Urinary bladder (tissue), 4 donors: ENCODE results near the gene SV2C. TPM values are rescaled to one million over a fixed set of nuclear protein-coding genes. Genes with fewer than 3 reads are reported as not detected.
"Not testable (repeated sequence)": the region's sequence is repeated elsewhere in the genome, so short reads cannot be mapped to it uniquely, and the experiment has no call there.

Experiments used
- DNase-seq: peaks from one replicate; pipeline ENCODE4 v3.0.0-alpha.2; 2015; ENCODE audit errors: extremely low spot score
- H3K27ac ChIP-seq: one replicate; pipeline ENCODE4 v1.5.1; 2013; ENCODE audit warnings: low read depth, mild to moderate bottlenecking, moderate library complexity
- H3K36me3 ChIP-seq: one replicate; pipeline ENCODE4 v1.6.1; 2013; ENCODE audit warnings: mild to moderate bottlenecking, moderate library complexity; ENCODE audit not compliant: insufficient read depth
- H3K4me1 ChIP-seq: one replicate; pipeline ENCODE4 v1.6.1; 2013; ENCODE audit warnings: mild to moderate bottlenecking, moderate library complexity; ENCODE audit not compliant: insufficient read depth
- H3K4me3 ChIP-seq: one replicate; pipeline ENCODE4 v1.5.1; 2013; ENCODE audit warnings: low read depth, low read length
- WGBS: extraction: QIAGEN DNeasy Blood & Tissue Kit; methylation state at CpG from one replicate; pipeline ENCODE4 v1.1.7; 2013; 5-methylcytosine and 5-hydroxymethylcytosine counted together
- polyA plus RNA-seq: library from polyadenylated mRNA; stranded (reverse); fragments of 200-250 nt; gene quantifications from one replicate; pipeline ENCODE4 v1.2.3, GENCODE V29; 2013
- total RNA-seq: library from RNA; depleted of rRNA; stranded (reverse); fragments of >200 nt; gene quantifications from one replicate; pipeline ENCODE4 v1.2.3, GENCODE V29; 2014
- donor health status: healthy with polysubstance abuse.
- donor health status: healthy.

Gene SV2C
- total and polyA plus RNA-seq, 2 donors = 0.56 to 2.1 TPM

GRCh38 chr5:76363352-76364225 lies 280.4 kb downstream of the SV2C start:
- no peaks in the 10 kb centered on the region for H3K36me3 ChIP-seq
- no peak overlapping the region for H3K27ac ChIP-seq
- no peak for DNase-seq
- no peaks in the 10 kb centered on the region for H3K4me1 ChIP-seq
- no peak overlapping the region for H3K4me3 ChIP-seq
- 59% methylated on average over 17 of the region's 17 CpGs for WGBS

- Histone ChIP-seq H3K36me3 (no peaks in the 10 kb centered on the region), H3K4me1 (no peaks in the 10 kb centered on the region), H3K4me3 (no peak overlapping the region), H3K27ac (no peak overlapping the region)
- no peak for DNase-seq
- 75% methylated on average over 2 of the region's 2 CpGs for WGBS
Observed at GRCh38 chr5:76364226-76364589, 281.0 kb downstream of the SV2C start.

DNA sequence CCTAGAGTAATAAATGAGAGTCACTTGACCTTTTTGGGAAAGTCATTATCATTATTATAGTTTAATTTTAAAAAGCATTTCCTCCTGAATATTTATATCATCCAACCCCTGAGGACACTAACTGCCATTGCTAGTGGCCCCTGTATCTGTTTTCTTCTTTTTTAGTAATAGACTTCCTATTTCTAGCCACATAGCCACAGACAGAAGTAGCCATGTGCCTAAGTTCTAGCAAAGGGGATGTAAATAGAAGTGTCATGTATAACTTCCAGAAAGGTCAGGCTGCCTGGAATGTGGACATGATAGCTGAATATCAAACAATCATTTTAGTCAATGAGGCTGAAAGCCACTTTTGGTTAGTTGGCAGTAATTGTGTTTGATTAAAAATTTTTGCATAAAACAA lies 282.4 kb downstream of the SV2C start:
- Histone ChIP-seq H3K4me1 (no peaks in the 10 kb centered on the region), H3K36me3 (no peaks in the 10 kb centered on the region), H3K4me3 (no peak overlapping the region), H3K27ac (no peak overlapping the region)
- no peak for DNase-seq

GRCh38 chr5:76366596-76366995 lies 283.4 kb downstream of the SV2C start:
- whole genome bisulfite sequencing = 89% methylated on average over 2 of the region's 2 CpGs
- no peak for DNase-seq
- Histone ChIP-seq H3K36me3 (no peaks in the 10 kb centered on the region), H3K27ac (no peak overlapping the region), H3K4me3 (no peak overlapping the region), H3K4me1 (no peaks in the 10 kb centered on the region)

DNA sequence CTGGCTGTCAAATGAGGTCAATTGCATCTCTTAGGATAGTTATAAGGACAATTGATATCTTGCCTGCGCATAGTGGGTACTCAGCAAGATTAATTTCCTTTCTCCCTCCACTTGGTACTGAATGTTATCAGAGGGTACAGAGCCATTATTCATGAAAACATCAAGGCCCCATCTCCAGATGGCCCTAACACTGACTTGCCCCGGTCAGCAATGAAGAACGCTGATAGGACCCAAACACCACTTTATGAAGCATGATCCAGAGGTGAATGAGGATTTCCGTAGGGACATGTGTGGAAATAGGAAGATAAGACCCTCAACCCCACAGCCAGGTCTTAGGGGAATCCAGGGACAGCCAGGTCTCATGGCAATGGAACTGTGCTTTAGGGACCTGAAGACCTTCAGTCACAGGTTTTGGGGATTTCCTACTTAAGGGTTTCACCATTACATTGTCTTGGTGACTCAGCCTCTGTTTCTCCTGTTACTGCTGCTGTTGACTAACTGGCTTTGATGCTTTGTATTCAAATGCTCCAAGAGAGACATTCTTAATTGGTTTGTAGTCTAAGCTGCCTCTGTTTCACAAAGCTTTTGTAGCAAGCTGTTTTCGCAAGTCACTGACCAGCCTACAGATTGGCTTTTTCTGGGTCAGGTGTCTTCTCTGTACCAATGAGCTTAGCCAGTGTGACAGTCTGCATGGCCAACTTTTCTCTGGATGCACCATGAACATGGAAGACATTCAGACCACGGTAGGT lies 284.6 kb downstream of the SV2C start:
- no peak for DNase-seq
- H3K36me3 ChIP-seq = no peaks in the 10 kb centered on the region

DNA sequence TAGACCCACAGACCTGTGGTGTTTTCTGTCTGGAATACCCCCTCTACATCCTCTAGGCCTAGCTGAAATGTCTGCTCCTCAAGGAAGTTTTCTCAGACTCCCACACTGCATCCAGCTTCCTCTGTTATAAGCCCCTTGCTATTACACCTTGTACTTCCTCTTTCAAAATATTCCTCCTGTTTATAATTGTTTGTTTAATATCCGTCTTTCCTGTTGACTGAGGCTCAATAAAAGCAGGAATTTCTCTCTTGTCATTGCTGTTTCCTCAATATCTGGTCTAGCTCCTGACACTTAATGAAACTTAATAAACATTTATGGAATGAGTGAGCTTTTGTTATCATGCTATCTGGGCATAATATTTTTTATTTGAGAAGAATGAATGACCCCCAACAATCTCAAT lies 285.8 kb downstream of the SV2C start:
- Histone ChIP-seq H3K36me3 (no peaks in the 10 kb centered on the region), H3K4me1 (no peaks in the 10 kb centered on the region), H3K27ac (no peak overlapping the region), H3K4me3 (no peak overlapping the region)
- 42% methylated on average over 1 of the region's 1 CpG for WGBS
- no peak for DNase-seq

More for the DNA sequence above, 284.6 kb downstream of the SV2C start:
- Histone ChIP-seq H3K4me1 (no peaks in the 10 kb centered on the region), H3K4me3 (no peak overlapping the region), H3K27ac (no peak overlapping the region)
- WGBS = 94% methylated on average over 6 of the region's 6 CpGs

DNA sequence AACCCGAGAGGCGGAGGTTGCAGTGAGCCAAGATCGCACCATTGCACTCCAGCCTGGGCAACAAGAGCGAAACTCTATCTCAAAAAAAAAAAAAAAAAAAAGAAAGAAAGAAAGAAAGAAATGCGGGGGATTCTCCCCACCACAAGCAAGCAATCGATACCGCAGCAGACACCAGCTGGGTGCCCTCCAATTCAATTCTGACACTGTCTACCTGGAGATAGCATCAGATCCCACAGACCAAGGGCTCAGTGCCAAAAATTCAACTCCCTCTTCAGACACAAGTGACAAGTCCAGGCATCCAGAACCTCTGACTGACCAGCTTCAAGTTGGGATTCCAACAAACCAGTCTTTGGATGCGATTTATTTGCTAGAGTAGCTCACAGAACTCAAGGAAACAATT lies 286.5 kb downstream of the SV2C start:
- not testable (repeated sequence) for H3K4me1 ChIP-seq, DNase-seq, H3K27ac ChIP-seq, H3K36me3 ChIP-seq, H3K4me3 ChIP-seq
- 85% methylated on average over 8 of the region's 8 CpGs for WGBS

- 46% methylated on average over 2 of the region's 2 CpGs for WGBS
- Histone ChIP-seq H3K4me1 (no peaks in the 10 kb centered on the region), H3K4me3 (no peak overlapping the region), H3K36me3 (no peaks in the 10 kb centered on the region), H3K27ac (no peak overlapping the region)
- DNase-seq = no peak
Observed at GRCh38 chr5:76371960-76372322, 288.8 kb downstream of the SV2C start.

- 58% methylated on average over 11 of the region's 11 CpGs for WGBS
- H3K4me3 ChIP-seq = no peak overlapping the region
- no peak overlapping the region for H3K27ac ChIP-seq
- DNase-seq = no peak
- no peaks in the 10 kb centered on the region for H3K4me1 ChIP-seq
- no peaks in the 10 kb centered on the region for H3K36me3 ChIP-seq
Observed at GRCh38 chr5:76372323-76373054, 289.3 kb downstream of the SV2C start.

DNA sequence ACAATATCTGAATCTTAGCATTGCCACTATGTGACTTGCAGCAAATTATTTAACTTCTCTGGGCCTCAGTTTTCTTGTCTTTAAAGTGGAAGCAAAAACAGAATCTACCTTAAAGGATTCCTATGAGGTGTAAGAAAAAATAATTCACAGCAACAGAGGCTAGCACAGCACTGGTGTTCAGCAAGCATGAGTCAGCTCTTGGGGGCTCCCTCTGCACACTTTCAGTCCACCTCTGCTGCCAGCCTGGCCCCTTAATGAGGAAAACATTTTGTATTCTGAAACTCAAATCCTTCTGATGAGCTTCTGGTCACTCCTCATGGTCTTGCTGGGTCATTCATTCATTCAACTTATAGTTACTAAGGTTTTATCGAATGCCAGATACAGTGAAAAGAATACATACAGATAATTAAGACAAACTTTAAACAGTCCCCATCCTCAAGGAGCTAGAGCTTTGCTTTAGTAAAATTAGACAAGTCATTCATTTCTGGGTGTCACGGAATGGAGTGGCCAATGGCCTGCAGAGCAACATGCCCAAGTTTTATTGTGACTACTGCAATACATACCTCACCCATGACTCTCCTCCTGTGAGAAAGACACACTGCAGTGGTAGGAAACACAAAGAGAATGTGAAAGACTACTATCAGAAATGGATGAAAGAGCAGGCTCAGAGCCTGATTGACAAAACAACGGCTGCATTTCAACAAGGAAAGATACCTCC lies 293.1 kb downstream of the SV2C start:
- WGBS = 92% methylated on average over 3 of the region's 3 CpGs
- Histone ChIP-seq H3K4me1 (no peaks in the 10 kb centered on the region), H3K4me3 (no peak overlapping the region), H3K27ac (no peak overlapping the region), H3K36me3 (no peaks in the 10 kb centered on the region)
- DNase-seq = no peak

DNA sequence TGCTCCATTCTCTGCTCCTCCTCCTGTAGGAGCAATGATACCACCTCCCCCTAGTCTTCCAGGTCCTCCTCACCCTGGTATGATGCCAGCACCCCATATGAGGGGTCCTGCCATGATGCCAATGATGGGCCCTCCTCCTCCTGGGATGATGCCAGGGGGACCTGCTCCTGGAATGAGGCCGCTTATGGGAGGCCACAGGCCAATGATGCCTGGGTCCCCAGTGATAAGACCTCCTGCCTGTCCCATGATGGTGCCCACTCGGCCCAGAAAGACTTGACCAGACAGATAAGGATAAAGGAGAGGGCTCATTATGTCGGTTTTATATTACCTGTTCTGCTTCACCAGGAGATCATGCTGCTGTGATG lies 293.7 kb downstream of the SV2C start:
- Histone ChIP-seq H3K4me3 (no peak overlapping the region), H3K36me3 (no peaks in the 10 kb centered on the region), H3K27ac (no peak overlapping the region), H3K4me1 (no peaks in the 10 kb centered on the region)
- DNase-seq = no peak
- WGBS = 78% methylated on average over 3 of the region's 3 CpGs

DNA sequence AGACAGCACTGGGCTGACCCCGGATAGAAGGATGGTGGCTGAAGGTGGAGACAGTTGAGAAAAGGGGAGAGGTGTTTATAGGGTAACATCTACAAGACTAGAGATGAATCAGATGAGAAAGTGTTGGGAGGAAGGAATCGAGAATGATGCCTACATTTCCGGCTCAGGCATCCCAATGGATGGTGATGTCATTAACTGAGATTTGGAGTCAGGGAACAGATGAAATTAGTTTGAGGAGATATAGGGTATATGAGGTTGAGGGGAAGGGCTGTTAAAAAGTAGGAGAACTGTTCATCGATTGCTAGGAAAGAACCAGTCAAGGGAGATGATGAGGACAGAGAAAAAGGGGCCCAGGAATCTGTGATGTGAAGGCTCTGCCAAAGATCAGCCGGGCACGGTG lies 295.2 kb downstream of the SV2C start:
- no peak for DNase-seq
- Histone ChIP-seq H3K4me1 (no peaks in the 10 kb centered on the region), H3K36me3 (no peaks in the 10 kb centered on the region), H3K4me3 (no peak overlapping the region), H3K27ac (no peak overlapping the region)
- 93% methylated on average over 6 of the region's 6 CpGs for WGBS

GRCh38 chr5:76379316-76379715 lies 296.1 kb downstream of the SV2C start:
- no peak for DNase-seq
- 58% methylated on average over 5 of the region's 5 CpGs for WGBS
- H3K27ac ChIP-seq = no peak overlapping the region

More at GRCh38 chr5:76379316-76379715, 296.1 kb downstream of the SV2C start:
- no peak overlapping the region for H3K4me3 ChIP-seq
- H3K36me3 ChIP-seq = no peaks in the 10 kb centered on the region
- no peaks in the 10 kb centered on the region for H3K4me1 ChIP-seq
